GM13977 (cell line): ENCODE measurements around the gene NACAD.
"Not testable (repeated sequence)": the region's sequence is repeated elsewhere in the genome, so short reads cannot be mapped to it uniquely, and the experiment has no call there.

Experiments used
- DNase-seq: peaks from one replicate; pipeline ENCODE4 v3.0.0; 2012; ENCODE audit warnings: low spot score
- CTCF ChIP-seq: IDR thresholded peaks from 2 replicates; pipeline ENCODE4 v1.5.1; 2012; ENCODE audit warnings: mild to moderate bottlenecking, control low read depth; ENCODE audit not compliant: insufficient read depth; ENCODE audit errors: extremely low read depth, missing control alignments
- in situ Hi-C: fragments of 300-500 bp; cut with MboI; formaldehyde crosslinking; loops from one replicate; pipeline ENCODE4 v1.12.0; 2022; ENCODE audit warnings: low sequenced_read_pairs, low pct_unique_long_range_greater_than_20kb, mixed read lengths, inconsistent platforms; ENCODE audit not compliant: unreplicated experiment

Gene NACAD

GRCh38 chr7:45117582-45117981, 28.8 kb upstream of the NACAD start:
- no peak for DNase-seq
- in situ Hi-C loops, result no loop called here
- no peak for TF ChIP-seq CTCF

DNA sequence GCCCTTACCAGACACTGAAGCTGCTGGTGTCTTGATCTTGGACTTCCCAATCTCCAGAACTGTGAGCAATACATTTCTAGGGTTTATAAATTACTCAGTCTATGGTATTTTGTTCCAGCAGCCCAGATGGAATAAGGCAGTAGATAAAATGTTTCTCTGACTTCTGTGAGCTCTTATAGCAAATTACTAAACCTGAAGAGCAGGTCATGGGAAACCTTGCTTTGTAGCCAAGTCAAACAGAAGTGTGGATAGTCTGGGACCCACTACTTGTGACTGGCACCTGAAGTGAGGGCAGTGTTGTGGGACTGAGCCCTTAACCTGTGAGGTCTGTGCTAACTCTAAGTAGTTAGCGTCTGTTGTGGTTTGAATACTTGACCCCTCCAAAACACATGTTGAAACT, 27.3 kb upstream of the NACAD start:
- DNase-seq, result no peak
- no peak for TF ChIP-seq CTCF
- in situ Hi-C loops, result no loop called here

DNA sequence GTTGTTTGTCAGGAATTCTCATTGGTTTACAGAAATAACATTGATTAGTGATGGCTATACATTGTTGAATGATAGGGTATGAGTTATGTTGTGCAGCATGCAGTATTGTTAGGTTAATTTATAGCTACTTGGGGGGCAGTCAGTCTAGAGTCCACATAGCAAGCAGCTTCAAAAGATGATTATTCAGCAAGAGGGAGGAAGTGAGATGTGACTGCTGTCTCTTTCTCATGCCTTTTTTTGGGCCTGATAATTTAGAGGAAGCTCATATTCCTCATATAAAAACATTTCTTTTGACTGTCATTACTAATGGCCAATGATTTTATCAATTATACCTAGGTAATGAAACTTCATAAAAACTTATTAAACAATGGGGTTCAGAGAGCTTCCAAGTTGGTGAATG, 26.2 kb upstream of the NACAD start:
- in situ Hi-C loops, result no loop called here
- DNase-seq, result no peak
- no peak for TF ChIP-seq CTCF

GRCh38 chr7:45114257-45114656, 25.5 kb upstream of the NACAD start:
- in situ Hi-C loops, DNase-seq: not testable (repeated sequence)

DNA sequence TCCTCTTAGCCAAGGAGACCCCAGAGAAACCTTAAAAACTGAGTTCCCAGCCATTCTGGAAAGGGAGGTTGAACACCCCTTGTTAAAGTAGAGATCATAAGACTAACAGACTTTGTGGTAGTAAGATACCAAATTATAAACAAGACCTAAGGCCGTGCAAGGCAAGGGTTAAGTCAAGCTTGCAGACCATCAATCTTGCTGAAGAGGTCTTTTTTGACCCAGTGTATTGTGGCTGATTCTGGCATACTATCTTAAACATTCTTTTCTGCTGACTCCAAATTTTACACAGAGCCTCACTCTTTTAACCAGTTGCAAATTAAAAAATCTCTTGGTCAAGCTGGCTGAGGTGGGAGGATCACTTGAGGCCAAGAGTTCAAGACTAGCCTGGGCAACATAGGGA, 23.9 kb upstream of the NACAD start:
- in situ Hi-C loops, result no loop called here
- no peak for DNase-seq
- TF ChIP-seq CTCF, result no peak

DNA sequence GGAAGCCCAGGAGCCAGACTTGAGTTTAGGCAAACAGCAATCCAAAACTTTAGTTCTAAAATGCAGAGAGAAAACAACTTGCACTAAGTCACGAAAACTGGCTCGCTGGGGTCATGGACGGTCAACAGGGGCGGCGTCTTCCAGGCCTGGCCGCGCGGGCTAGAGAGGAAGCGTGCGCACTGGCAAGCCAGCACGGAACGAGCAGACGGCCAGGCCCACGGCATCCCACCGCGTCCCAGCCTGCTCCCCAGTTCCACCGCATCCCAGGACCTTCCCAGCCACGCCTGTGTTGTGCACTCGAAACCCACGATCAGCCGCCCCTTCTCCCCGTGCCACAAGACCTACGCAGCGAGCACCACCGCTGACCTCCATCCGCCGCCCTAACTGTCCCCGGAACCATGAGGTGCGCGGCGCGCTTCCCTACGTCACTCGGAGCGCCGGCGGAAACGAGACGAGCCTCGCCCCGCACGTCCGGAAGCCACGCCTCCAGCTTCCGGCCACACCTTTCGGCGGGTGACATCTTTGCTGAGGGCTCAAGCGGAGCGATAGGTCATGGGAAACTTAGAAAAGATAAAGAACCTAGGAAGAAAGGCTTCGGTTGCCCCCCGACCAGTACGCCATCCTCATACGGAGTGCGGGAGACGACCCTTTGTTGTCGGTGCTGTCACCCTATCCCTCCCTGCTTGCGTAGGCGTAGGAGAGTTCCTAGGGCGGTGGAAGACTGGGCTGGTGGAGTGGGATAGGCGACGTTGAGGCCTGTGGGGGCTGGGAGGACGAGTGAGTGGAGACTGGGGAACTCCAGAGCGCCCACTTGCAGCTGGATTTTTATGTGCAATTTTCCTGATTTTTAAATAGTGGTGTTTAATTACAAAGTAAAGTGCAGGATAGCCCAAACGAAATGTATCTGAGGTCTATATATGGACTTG, 22.8 kb upstream of the NACAD start, which contains the start of gene TBRG4:
TBRG4 (minus strand) TSS at position 400 of the 926 bp plus-strand sequence. CDS start 2,460 bp downstream, outside the sequence.
- TF ChIP-seq CTCF, result peak; percentile 32
- in situ Hi-C loops, result no loop called here
- DNase-seq, result peak; percentile 94

GRCh38 chr7:45108863-45109262, 20.1 kb upstream of the NACAD start:
- no peak for TF ChIP-seq CTCF
- in situ Hi-C loops, result no loop called here
- no peak for DNase-seq
